IPS DF 4.7 (cell line): ENCODE measurements around the gene SYT15.
"Not testable (repeated sequence)": the region's sequence is repeated elsewhere in the genome, so short reads cannot be mapped to it uniquely, and the experiment has no call there.

Experiments used
- DNase-seq: peaks from one replicate; pipeline ENCODE4 v3.0.0-alpha.2; 2013; ENCODE audit warnings: low spot score; ENCODE audit errors: extremely low read depth

Gene SYT15

DNA sequence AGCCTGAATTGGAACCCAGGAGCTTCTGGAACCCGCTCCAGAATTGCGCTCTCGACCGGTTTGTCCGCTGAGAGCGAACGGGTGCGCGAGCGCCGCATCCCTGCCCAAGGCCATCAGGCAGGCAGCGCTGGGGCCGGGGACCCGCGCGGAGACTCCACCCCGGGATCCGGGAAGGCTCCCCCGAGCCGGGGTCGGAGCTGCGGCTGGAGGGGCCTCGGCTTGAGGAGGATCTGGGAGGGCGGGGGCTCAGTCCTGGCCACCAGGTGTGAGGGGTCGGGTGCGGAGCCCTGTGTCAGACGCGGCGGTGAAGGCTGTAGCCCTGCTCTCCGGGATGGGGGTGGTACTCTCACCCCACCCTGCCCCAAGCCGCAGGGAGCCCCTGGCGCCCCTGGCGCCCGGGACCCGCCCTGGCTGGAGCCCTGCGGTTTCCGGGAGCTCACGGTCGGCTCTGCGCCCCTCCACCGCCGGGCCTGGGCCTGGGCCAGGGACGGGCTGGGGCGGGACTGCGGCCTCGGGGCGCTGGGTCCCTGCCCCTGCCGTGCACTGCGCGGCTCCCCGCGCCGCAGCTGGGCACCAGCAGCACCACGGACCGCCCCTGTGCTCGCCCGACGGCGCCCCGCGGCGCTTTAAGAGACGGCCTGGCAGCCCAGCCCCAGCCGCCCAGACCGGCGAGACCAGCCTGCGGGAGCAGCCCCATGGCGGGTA is at the start of gene SYT15:
TSS of gene SYT15 (plus strand) at position 655 of the 705 bp plus-strand sequence. CDS start at position 696, 41 bp downstream.
- DNase-seq, result not testable (repeated sequence)

DNA sequence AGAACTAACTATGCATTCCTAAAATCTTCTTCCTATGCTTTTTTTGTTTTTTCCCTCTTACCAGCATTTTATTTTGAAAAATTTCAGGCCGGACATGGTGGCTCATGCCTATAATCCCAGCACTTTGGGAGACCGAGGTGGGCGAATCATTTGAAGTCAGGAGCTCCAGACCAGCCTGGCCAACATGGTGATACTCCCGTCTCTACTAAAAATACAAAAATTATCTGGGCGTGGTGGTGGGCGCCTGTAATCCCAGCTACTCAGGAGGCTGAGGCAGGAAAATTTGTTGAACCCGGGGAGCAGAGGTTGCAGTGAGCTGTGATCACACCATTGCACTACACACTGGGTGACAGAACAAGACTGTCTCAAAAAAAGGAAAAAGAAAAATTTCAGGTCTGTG is 49.2 kb upstream of the SYT15 start:
- DNase-seq, result not testable (repeated sequence)

DNA sequence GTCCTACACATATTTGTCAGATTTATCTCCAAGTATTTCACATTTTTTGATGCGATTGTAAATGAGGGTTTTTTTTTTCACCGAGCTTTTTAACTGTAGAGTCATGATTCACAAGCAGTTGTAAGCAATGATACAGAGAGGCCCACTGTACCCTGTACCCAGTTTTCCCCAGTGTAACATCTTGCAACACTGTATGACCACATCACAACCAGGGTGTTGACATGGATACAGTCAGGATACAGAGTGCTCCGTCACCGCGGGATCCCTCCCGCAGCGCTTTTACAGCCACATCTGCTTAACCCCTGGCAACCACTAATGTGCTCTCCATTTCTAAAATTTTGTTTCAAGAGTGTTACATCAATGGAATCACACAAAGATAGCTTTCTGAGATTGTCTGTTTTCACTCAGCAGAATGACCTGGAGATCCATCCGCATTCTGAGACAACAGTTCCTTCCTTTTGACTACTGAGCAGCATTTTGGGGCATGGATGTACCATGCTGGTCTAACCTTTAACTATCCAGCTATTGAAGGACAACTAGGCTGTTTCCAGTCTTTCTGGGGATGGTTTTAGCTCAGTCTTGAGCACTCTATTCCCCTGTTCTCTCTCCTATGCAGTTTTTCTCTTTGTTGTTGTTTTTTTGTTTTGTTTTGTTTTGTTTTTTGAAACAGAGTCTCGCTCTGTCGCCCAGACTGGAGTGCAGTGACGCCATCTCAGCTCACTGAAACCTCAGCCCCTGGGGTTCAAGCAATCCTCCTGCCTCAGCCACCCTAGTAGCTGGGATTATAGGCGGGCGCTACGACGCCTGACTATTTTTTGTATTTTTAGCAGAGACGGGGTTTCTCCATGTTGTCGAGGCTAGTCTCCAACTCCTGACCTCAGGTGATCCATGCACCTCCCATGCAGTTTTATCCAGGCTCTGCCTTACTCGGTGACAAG is 48.4 kb upstream of the SYT15 start:
- no peak for DNase-seq

DNA sequence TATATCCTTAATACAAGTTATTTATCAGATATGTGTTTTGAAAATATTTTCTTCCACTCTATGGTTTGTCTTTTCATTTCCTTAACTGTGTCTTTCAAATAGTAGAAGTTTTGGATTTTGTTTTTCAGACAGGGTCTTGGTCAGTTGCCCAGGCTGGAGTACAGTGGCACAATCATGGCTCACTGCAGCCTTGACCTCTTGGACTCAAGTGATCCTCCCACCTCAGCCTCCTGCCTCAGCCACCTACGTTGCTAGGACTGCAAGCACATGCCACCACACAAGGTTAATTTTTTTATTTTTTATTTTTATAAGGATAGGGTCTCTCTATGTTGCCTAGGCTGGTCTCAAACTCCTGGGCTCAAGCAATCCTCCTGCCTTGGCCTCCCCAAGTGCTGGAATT is 46.7 kb upstream of the SYT15 start:
- DNase-seq, result not testable (repeated sequence)

DNA sequence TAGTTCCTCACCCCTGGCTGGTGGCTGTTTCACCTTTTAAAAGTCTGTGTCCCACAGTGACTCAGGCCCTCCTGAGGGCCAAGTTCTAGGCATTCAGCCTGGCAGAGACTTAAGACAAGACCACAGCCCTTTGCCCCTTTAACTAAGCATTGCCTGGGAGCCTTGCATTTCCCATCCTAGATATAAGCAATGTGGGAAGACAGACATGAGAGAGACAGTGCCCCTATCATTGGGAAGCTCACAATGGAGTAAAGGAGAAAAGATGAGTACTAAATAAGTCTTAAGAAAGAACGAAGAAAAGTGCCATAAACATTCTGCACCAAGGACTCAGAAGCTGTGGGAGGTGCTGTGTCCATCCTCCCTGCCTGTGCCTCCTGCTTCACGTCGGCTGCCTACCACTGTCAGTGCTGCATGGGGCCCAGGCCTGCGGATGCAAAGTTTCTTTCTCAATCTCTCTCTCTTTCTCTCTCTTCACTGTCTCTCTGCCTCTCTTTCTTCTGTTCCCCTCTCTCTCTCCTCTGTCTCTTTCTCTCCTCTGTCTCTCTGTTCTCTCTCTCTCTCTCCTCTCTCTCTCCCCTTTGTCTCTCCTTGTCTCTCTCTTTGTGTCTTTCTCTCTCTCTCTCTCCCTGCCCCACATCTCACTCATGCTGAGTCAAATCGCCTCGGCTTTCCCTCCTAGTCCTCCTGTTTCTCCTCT is 44.0 kb upstream of the SYT15 start:
- no peak for DNase-seq

DNA sequence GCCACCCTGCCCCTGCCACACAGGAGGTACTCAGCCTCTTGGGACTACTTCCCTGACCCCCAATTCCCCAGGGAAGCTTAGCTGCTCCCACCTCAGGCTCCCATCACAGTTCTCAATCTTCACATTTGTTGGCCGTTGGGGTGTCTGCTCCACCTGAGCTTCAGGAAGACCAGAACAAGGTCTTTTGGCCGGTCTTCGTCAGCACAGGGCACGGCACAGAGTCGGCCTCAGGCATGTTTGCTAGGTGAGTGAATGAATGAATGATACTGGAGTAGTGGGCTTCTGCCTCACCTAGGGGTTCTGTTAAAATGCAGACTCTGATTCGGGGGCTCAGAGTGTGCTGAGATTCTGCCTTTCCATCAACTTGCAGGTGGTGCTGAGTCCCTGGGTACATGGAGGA is 42.8 kb upstream of the SYT15 start:
- no peak for DNase-seq

DNA sequence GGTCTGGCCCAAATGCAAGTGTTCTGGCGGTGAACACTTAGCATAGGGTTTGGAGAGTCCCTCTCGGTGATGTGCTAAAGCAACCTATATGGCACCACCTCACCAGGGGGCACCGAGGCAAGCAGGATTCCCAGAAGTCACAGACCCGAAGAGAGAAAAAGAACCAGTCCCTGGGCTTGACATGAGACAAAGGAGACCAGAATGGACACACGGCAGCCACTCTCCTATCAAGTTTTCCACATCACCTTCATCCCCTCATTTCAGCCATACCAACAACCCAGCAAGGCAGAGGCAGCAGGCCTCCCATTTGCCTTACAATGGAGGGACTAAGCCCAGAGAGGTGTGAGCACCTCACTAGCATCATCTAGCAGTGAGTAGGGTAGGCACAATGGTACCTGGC is 42.1 kb upstream of the SYT15 start:
- no peak for DNase-seq

DNA sequence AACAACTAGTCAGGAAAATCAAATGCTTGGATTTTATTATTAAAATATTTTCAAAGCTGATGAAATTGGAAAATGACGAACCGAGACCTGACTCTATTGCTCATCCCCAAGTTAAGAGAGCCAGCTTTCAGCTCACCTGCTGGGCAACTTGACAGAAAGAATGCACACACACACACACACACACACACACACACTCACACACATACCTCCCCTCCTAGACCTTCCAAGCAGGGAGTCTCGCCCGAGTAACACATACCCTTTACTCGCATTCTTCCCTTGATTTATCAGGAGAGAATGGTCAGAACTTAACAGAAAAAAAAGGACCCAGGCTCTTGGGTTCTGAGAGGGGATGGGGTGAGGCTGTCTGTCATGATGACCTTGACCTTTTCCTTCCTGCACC is 41.6 kb upstream of the SYT15 start:
- no peak for DNase-seq

DNA sequence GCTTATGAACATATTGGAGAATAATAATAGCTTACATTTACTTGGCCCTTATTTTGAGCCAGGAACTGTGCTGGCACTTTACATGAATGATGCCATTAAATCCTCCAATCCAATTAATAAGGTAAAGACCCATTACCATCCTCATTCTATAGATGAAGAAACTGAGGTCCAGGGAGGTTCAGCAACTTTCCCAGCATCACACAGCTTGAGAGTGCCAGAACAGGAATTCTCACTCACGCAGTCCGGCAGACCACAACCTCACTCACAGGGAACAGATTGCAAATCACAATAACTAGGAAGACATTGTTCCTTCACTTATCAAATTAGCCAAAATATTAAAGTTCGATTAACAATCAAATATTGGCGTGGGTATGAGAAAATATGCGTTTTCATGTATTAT is 40.8 kb upstream of the SYT15 start:
- DNase-seq, result no peak

DNA sequence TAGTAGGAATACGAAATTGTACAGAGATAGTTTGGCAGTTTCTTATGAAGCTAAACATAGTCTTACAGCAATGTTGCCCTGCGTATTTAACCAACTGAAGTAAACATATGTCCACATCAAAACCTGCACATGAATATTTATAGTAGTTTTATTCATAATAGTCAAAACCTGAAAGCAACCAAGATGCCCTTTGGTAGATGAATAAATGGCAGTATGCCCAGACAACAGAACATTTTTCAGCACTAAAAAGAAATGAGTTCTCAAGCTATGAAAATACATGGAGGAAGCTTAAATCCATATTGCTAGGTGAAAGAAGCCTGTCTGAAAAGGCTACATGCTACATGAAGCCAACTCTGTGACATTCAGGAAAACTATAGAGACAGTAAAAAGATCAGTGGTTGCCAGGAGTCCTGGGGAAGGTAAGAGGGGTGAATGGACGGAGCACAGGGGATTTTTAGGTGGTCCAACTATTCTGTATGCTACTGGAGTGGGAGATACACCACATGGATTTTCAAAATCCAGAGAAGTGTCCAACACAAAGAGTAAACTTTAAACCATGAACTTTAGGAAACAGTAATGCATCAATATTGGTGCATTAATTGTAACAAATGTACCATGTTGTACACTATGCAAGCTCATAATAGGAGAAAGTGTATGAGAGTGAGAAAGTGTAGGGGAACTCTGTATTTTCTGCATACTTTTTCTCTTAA is 40.1 kb upstream of the SYT15 start:
- no peak for DNase-seq

DNA sequence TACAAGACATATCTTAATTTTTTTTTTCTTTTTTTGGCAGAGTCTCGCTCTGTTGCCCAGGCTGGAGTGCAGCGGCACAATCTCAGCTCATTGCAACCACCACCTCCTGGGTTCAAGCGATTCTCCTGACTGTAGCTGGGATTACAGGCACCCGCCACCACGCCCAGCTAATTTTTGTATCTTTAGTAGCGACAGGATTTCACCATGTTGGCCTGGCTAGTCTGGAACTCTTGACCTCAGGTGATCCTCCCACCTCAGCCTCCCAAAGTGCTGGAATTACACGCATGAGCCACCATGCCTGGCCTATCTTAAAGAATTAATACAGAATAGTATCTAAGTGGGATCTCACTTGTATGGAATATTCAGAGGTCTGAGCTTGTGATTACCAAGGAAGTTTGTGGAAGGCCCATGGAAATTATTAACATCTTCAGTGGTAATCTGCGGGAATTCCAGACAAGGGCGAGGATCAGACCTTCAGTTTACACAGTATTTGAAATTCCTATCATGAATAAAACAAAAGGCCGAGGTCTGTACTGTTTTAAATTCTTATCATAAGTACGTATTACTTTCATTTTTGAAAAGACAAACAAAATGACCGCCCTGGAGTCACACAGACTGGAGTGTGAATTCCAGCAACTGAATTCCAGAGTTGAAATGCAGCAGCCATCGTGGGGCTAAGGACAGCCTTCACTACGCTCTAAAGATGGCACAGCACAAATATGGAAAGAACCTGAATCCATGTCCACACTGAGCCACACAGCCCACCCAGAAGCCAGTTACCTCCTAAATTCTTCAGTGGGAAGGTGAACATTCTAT is 39.1 kb upstream of the SYT15 start:
- DNase-seq, result no peak

DNA sequence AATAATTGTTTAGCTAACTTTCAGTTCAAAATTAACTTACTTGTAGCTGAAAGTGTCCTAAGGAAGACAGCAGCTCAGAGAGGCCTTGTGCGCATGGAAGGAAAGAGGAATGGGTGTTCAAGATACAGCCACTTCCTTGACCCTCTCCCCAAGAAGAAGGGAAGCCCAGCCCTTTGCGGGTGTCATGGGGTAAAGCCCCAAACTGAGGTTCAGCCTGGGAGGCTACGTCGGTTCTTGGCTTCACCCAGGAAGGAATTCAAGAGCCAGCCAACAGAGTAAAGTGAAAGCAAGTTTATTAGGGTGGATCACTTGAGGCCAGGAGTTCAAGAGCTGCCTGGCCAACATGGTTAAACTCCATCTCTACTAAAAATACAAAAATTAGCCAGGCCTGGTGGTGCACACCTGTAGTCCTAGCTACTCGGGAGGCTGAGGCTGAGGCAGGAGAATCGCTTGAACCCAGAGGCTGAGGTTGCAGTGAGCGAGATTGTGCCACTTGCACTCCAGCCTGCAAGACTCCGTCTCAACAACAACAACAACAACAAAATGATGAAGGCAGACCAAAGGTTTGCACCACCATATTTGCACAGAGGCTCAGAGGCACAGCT is 38.4 kb upstream of the SYT15 start:
- no peak for DNase-seq

DNA sequence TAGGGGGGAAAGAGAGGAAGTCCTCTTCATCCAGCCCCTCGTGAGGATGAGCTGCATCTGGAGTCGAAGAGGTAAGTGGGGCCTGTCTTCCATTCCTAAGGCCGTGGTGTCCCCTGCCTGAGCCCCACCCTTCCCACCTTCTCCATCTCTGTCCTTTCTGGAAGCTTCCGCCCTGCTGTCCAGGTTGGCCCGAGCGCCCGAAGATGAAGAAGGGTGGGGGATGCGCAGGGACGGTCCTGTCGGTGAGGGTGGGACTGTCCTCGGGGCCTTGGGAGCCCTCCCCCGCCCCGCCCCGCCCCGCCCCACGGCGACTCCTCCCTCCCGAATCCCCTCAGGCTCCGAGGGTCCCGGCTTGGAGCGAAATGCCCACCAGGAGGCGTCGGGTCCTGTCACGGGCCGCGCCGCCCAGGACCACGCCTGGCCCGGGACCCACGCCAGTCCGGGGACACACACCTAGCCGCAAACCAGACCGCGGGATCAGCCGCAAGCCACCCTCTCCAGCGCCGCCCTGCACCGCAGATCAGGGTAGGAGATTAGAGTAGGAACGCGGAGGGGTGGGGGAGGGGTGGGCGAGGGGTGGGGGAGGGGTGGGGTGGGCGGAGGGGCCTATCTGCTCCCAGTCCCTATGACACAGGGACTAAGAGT is 37.8 kb upstream of the SYT15 start:
- no peak for DNase-seq

DNA sequence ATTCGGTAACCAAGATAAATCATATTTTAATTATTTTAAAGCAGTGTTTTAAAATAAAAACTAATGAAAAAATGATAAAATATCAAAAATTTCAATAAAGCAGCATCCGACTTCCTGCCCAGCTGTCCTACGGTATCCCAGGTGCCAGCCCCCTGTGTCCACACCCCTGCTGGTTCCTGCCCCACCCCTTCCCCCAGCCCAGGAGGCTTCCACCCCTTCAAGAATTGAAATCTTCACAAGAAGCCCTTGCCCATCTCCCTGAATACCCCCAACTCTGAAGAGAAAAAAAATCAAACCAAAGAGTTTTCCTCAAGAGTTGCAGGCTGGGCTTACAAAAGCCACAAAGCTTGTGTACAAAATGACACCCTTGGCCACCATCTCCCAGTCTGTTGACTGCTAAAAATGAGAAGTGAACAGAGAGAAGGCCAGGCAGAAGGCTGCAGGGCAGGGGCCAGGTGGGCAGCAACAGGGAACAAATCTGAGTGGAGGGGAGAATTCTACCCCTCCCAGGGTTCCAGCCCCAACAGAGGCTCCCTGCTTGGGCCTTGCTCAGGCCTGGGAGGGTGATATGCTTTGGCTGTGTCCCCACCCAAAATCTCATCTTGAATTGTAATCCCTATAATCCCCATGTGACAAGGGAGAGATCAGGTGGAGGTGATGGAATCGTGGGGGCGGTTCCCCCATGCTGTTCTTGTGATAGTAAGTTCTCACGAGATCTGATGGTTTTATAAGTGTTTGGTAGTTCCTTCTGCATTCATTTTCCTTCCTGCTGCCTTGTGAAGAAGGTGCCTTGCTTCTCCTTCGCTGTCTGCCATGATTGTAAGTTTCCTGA is 37.0 kb upstream of the SYT15 start:
- DNase-seq, result no peak

DNA sequence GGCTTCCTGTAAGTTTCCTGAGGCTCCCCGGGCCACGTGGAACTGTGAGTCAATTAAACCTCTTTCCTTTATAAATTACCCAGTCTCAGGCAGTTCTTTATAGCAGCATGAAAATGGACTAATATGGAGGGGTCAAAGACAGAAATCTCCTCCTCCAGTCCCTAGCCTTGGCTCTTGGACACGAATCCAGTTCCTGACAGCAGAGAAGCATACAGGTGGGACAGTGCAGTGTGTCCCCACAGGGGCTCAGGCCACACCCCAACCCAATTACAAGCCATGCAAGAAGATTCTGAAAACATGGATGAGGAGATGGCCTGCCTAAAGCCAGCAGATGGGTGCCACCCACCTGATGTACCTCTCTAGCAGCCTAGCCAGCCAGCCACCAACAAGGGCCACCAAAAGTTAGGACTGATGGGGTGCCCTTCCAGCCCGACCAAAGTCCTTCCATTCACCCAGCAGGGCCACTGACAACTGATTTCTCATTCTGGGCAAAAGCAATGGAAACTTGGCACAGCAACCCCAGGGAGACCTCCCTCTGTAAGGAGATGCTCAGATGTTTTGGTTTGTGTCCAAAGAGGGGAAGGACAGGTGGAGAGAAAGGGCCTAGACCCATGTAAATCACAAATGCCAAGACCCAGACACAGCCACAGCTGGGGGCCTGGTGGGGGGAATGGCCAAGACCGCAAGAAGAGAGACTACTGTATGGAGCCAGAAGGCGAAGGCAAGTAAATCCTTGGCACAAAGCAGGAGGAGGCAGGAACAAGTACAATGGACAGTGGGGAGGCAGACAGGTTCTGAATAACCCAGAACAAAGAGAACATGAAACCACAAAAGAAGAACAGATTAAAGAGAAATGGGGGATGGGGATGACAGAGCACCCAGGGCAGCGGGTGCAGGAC is 36.1 kb upstream of the SYT15 start:
- DNase-seq, result no peak

DNA sequence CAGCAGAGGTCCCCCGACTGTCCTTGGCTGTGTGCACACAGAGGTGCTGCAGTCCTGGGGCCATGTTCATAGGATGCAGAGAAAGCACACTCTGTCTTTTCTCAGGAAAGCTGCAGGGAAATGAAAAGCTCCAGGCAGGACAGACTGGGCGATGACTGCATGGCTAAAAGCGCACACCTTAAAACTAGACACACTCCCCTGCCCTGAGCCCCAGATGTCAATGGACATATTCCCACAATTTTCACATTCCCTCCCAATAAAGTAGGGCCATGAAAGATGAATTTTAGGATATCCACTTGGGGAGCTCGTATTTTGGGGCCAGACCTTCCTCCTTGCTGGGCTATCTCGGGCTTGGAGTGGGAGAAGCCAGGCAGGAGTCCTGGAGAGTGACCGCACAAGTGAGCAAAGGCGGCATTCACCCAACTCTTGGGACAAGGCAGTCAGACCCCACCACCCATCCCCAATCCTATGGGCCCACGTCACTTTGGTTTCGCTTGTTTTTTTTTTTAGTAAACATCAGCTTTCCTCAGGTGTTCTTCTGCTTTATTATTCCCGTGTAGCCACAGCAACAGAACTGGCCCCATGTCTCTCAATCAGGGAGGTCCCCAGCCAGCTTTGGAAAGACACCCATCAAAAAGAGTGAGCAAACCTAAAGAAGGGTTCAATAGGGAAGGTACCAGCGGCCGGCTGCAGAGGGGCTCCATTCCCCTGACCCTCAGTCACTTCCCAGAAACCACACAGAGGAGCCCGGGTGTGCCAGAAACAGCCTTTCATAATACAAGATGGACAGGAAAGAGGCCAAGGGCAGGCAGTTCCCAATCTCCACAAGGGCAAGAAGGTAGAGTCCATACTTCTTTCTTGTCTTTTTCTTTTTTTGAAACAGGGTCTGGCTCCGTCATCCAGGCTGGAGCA is 35.2 kb upstream of the SYT15 start:
- DNase-seq, result no peak
